Immature natural killer cell (primary cell): ENCODE results near the gene STK17A. TPM values are rescaled to one million over a fixed set of nuclear protein-coding genes. Genes with fewer than 3 reads are reported as not detected.

Experiments used
- DNase-seq, 3 donors: peaks; one replicate each; pipeline ENCODE4 v3.0.0; 2022; ENCODE audit warnings: mixed read lengths in 1 of 3
- H3K27ac Mint-ChIP-seq, 6 donors: one replicate each; pipeline ENCODE4 v1.8.0; 2020; ENCODE audit warnings: mixed read lengths in 6 of 6, mild to moderate bottlenecking in 5 of 6, inconsistent platforms in 4 of 6, moderate library complexity in 3 of 6
- H3K27me3 Mint-ChIP-seq, 3 donors: one replicate each; pipeline ENCODE4 v1.8.0; 2020 to 2021; ENCODE audit warnings: low read depth in 3 of 3, mild to moderate bottlenecking in 3 of 3, mixed read lengths in 3 of 3, moderate library complexity in 3 of 3, inconsistent platforms in 1 of 3
- H3K36me3 Mint-ChIP-seq, 3 donors: one replicate each; pipeline ENCODE4 v1.8.0; 2020; ENCODE audit warnings: mixed read lengths in 3 of 3, inconsistent platforms in 2 of 3, mild to moderate bottlenecking in 2 of 3
- H3K4me1 Mint-ChIP-seq, 2 donors: one replicate each; pipeline ENCODE4 v1.8.0; 2020; ENCODE audit warnings: inconsistent platforms in 2 of 2, mild to moderate bottlenecking in 2 of 2, mixed read lengths in 2 of 2, moderate library complexity in 1 of 2
- H3K4me3 Mint-ChIP-seq, 5 donors: one replicate each; pipeline ENCODE4 v1.8.0; 2020; ENCODE audit warnings: mild to moderate bottlenecking in 5 of 5, mixed read lengths in 5 of 5, inconsistent platforms in 3 of 5, moderate library complexity in 3 of 5
- H3K9me3 Mint-ChIP-seq, 6 donors: one replicate each; pipeline ENCODE4 v1.8.0; 2020; ENCODE audit warnings: mild to moderate bottlenecking in 6 of 6, mixed read lengths in 6 of 6, inconsistent platforms in 4 of 6, moderate library complexity in 3 of 6
- polyA plus RNA-seq, 3 donors: library from polyadenylated mRNA; unstranded; fragments of 300-500 nt; fragmentation: Illumina TruSeq; gene quantifications; one replicate each; pipeline ENCODE4 v1.2.3, GENCODE V29; 2021

The STK17A gene
- polyA plus RNA-seq, 3 donors from 2014 or later, result 255 to 300 (median 271) TPM

- H3K36me3 Mint-ChIP-seq, result peaks cover 22 to 67% (median 43%) of the 10 kb centered on the region in 3 donors
- no peak for DNase-seq
Measured at GRCh38 chr7:43636093-43636492, 53.2 kb downstream of the STK17A start.

DNA sequence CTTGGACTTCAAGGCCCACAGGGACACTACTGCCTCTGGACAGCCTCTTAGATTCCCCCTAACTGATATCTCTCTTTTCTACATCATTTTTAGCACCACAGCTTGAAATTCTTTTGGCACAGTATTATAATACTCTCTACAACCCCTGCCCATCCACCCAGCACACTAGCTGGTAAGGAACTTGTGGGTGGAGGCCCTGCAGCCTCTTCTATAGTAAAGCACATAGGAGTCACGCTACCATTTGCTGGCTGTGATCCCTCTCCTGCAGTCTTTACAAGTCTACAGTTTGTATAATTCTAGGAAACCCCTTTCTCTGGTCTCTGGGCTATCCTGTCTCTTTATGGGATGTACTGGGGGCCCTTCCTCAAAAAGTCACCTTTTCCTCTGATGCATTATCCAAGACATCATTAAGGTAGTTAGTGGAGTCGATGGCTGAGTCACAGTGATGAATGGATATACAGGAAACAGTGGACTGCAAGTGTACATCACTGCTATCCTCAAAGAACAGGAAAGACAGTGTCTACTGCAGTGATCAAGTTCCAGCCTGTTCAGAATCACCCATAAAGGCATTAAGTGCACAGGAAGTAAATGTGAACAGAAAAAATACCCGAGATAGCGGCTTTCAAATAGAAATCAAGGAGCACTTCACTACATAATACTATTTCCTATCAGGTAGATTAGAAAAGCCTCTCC lies 54.4 kb downstream of the STK17A start:
- Mint-ChIP-seq H3K27me3 (peaks cover 0 to 2% (median 0%) of the 10 kb centered on the region in 3 donors), H3K36me3 (peaks cover 15 to 57% (median 36%) of the 10 kb centered on the region in 3 donors), H3K9me3 (no peaks in the 10 kb centered on the region), H3K27ac (peak overlapping the region; percentile 80 to 95 (median 90)), H3K4me3 (peak overlapping the region; percentile 4 to 64 (median 33)), H3K4me1 (peaks cover 0 to 91% of the 10 kb centered on the region in 2 donors)
- no peak for DNase-seq

More at GRCh38 chr7:43636093-43636492, 53.2 kb downstream of the STK17A start:
- Mint-ChIP-seq H3K9me3 (no peaks in the 10 kb centered on the region), H3K4me3 (no peak overlapping the region), H3K27me3 (peaks cover 0 to 2% (median 0%) of the 10 kb centered on the region in 3 donors), H3K27ac (peak overlapping the region; percentile 80 to 95 (median 90)), H3K4me1 (peaks cover 0 to 94% of the 10 kb centered on the region in 2 donors)

DNA sequence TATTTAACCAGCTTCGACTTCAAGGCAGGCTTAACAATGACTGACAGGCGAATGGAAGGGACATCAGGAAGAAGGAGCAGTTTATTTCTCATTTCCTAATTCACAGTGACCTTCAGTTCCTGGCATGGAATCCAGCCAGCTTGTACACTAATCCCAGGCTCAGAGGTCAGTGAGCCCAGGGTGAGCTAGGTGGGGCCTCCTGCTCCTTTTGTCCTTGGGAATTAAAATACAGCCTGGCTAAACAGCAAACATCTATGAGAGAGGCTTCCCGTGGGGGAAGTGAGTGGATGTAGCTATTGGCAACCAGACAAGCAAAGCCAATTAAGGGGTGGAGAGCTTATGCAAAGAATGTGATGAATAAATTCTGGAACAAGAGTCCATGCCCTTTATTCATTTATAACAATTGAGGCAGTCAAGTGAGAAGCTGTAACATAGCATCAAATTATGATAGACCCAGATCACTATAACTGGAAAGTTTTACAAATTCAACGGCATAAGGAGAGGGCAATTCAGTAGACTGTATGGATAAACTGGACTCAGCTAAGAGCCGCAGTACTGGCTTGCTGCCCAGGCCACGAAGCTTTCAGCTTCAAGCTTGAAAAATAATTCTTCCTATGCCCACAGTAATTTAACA lies 57.1 kb downstream of the STK17A start:
- Mint-ChIP-seq H3K9me3 (no peaks in the 10 kb centered on the region), H3K27ac (peak overlapping the region; percentile 66 to 90 (median 84)), H3K36me3 (peaks cover 26 to 59% (median 30%) of the 10 kb centered on the region in 3 donors), H3K4me1 (peaks cover 0 to 92% of the 10 kb centered on the region in 2 donors), H3K4me3 (peak overlapping the region in 1 of 5 donors; percentile 26), H3K27me3 (peaks cover 2 to 7% (median 3%) of the 10 kb centered on the region in 3 donors)
- no peak for DNase-seq

DNA sequence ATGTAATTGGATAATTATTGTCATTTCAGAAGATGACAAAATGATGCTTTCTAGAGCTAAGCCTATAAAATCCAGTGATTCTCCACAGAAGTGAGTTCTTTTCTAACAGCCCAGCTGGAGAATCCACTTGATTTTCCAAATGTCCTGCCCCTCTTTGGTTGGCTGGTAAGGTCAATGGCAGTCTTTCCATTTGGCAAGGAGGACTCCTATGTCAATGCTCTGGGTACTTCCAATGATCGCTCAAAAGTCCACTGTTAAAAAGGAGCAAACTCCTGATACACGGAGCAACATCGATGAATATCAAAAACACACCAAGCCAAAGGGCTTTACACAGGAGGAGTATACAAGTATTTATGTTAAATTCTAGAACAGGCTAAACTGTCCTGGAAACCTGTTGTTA lies 57.8 kb downstream of the STK17A start:
- Mint-ChIP-seq H3K27ac (peak overlapping the region; percentile 66 to 90 (median 83)), H3K9me3 (no peaks in the 10 kb centered on the region), H3K4me1 (peaks cover 0 to 92% of the 10 kb centered on the region in 2 donors), H3K27me3 (peaks cover 2 to 7% (median 6%) of the 10 kb centered on the region in 3 donors), H3K36me3 (peaks cover 26 to 58% (median 31%) of the 10 kb centered on the region in 3 donors), H3K4me3 (no peak overlapping the region)
- no peak for DNase-seq

DNA sequence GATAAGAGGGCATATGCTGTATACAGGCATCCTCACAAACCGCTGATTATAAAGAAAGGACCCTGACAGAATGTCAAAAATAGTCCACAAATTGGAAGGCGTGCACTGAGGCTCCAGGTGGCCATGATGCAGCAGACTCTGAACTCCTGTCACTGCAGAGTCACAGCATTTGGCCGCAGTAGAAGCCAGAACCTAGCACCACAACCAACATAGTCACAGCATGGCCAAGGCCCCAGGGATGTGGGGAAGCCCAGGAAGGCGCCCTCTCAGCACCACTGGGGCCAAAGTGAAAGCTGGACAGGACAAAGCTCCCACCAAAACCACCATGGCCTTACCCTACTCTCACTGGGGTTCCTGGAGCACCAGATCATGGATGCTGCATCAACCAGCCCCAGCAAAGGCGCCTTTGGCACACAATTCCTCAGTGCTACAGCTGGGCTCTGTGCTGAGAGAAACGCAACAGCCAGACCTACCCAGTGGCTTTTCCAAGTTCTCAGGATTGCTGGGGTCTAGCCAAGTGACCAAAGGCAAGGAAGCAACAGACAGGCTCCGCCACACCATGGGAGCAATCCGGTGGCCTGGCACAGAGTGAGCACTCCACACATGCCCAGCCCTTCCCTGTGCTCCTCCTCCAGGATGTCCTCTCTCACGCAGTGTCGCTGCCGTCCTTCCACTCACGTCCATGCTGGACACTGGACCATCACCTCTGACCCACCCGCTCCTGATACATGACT lies 60.2 kb downstream of the STK17A start:
- Mint-ChIP-seq H3K36me3 (peaks cover 19 to 46% (median 33%) of the 10 kb centered on the region in 3 donors), H3K4me3 (peak overlapping the region; percentile 59 to 82 (median 69)), H3K27ac (peak overlapping the region; percentile 83 to 96 (median 92)), H3K9me3 (no peaks in the 10 kb centered on the region), H3K4me1 (peaks cover 0 to 93% of the 10 kb centered on the region in 2 donors), H3K27me3 (peaks cover 2 to 15% (median 8%) of the 10 kb centered on the region in 3 donors)
- peak; percentile 32 to 51 (median 46) for DNase-seq

- peak overlapping the region; percentile 83 to 96 (median 92) for H3K27ac Mint-ChIP-seq
- peak overlapping the region; percentile 59 to 82 (median 69) for H3K4me3 Mint-ChIP-seq
- peaks cover 0 to 94% of the 10 kb centered on the region in 2 donors for H3K4me1 Mint-ChIP-seq
- no peaks in the 10 kb centered on the region for H3K9me3 Mint-ChIP-seq
- DNase-seq, result no peak
- H3K27me3 Mint-ChIP-seq, result peaks cover 5 to 19% (median 15%) of the 10 kb centered on the region in 3 donors
- H3K36me3 Mint-ChIP-seq, result peaks cover 19 to 44% (median 32%) of the 10 kb centered on the region in 3 donors
Measured at GRCh38 chr7:43643846-43644245, 60.9 kb downstream of the STK17A start.

GRCh38 chr7:43645699-43646226 lies 62.9 kb downstream of the STK17A start:
- DNase-seq, result no peak
- Mint-ChIP-seq H3K4me3 (peak overlapping the region; percentile 66 to 88 (median 77)), H3K4me1 (peaks cover 0 to 97% of the 10 kb centered on the region in 2 donors), H3K9me3 (no peaks in the 10 kb centered on the region), H3K27ac (peak overlapping the region; percentile 77 to 100 (median 94)), H3K36me3 (peaks cover 8 to 30% (median 26%) of the 10 kb centered on the region in 3 donors), H3K27me3 (peaks cover 7 to 27% (median 25%) of the 10 kb centered on the region in 3 donors)

- Mint-ChIP-seq H3K4me3 (peak overlapping the region; percentile 66 to 88 (median 77)), H3K27ac (peak overlapping the region; percentile 77 to 100 (median 94)), H3K4me1 (peaks cover 0 to 99% of the 10 kb centered on the region in 2 donors), H3K9me3 (no peaks in the 10 kb centered on the region), H3K27me3 (peaks cover 7 to 31% (median 29%) of the 10 kb centered on the region in 3 donors), H3K36me3 (peaks cover 8 to 28% (median 25%) of the 10 kb centered on the region in 3 donors)
- peak in 2 of 3 donors; percentile 36 to 40 for DNase-seq
Measured at GRCh38 chr7:43646603-43647338, 63.9 kb downstream of the STK17A start.

DNA sequence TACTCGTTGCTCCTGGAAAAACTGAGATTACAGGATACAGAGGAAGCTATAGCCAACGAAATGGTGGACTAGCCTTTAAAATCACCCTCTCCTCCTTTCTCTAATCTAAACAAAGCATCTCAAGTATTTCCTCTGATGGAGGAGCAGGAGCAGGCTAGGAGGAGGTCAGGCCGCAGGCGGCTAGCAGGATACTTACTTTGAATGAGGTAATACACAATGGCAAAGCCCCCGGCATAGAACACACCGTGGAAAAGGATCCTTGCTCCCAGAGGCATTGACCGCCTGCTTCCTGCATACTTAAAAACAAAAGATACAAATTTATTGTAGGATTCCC lies 64.4 kb downstream of the STK17A start:
- Mint-ChIP-seq H3K4me1 (peaks cover 0 to 99% of the 10 kb centered on the region in 2 donors), H3K36me3 (peaks cover 8 to 28% (median 25%) of the 10 kb centered on the region in 3 donors), H3K4me3 (peak overlapping the region; percentile 66 to 88 (median 77)), H3K9me3 (no peaks in the 10 kb centered on the region), H3K27ac (peak overlapping the region; percentile 77 to 100 (median 94)), H3K27me3 (peaks cover 7 to 31% (median 29%) of the 10 kb centered on the region in 3 donors)
- no peak for DNase-seq

- Mint-ChIP-seq H3K4me3 (peak overlapping the region; percentile 66 to 88 (median 77)), H3K27ac (peak overlapping the region; percentile 77 to 100 (median 94)), H3K27me3 (peaks cover 7 to 31% (median 29%) of the 10 kb centered on the region in 3 donors), H3K9me3 (no peaks in the 10 kb centered on the region), H3K36me3 (peaks cover 3 to 25% (median 23%) of the 10 kb centered on the region in 3 donors), H3K4me1 (peaks cover 0 to 99% of the 10 kb centered on the region in 2 donors)
- peak; percentile 36 to 51 (median 38) for DNase-seq
Measured at GRCh38 chr7:43647673-43648472, 65.0 kb downstream of the STK17A start.

- DNase-seq, result peak; percentile 88 to 90 (median 89)
- H3K4me1 Mint-ChIP-seq, result peaks cover 0 to 98% of the 10 kb centered on the region in 2 donors
- H3K36me3 Mint-ChIP-seq, result peaks cover 3 to 23% (median 17%) of the 10 kb centered on the region in 3 donors
- peaks cover 5 to 31% (median 29%) of the 10 kb centered on the region in 3 donors for H3K27me3 Mint-ChIP-seq
- peak overlapping the region; percentile 77 to 100 (median 94) for H3K27ac Mint-ChIP-seq
- H3K9me3 Mint-ChIP-seq, result no peaks in the 10 kb centered on the region
- H3K4me3 Mint-ChIP-seq, result peak overlapping the region; percentile 66 to 88 (median 77)
Measured at GRCh38 chr7:43648473-43649406, 65.8 kb downstream of the STK17A start.
